ENCODE data around the gene CTRB1.

Gene CTRB1

DNA sequence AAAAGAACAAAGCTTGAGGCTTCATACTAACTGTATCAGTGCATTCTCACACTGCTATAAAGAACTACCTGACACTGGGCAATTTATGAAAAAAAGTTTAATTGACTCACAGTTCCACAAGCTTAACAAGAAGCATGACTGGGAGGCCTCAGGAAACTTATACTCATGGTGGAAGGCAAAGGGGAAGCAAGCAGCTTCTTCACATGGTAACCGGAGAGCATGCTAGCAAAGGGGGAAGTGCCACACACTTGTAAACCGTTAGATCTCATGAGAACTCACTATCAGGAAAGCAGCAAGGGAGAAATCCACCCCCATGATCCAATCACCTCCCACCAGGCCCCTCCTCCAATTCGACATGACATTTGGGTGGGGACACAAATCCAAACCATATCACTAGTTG, 37.2 kb upstream of the CTRB1 start:
- DNase-seq (ENCODE audit: low read depth): no peak
- H3K4me3 ChIP-seq (replicated peaks; ENCODE audit: low read depth, low read length): no peak overlapping the region
- no peak for TF ChIP-seq CTCF (IDR thresholded peaks at IDR 0.05; ENCODE audit: low read length, missing control alignments)

DNA sequence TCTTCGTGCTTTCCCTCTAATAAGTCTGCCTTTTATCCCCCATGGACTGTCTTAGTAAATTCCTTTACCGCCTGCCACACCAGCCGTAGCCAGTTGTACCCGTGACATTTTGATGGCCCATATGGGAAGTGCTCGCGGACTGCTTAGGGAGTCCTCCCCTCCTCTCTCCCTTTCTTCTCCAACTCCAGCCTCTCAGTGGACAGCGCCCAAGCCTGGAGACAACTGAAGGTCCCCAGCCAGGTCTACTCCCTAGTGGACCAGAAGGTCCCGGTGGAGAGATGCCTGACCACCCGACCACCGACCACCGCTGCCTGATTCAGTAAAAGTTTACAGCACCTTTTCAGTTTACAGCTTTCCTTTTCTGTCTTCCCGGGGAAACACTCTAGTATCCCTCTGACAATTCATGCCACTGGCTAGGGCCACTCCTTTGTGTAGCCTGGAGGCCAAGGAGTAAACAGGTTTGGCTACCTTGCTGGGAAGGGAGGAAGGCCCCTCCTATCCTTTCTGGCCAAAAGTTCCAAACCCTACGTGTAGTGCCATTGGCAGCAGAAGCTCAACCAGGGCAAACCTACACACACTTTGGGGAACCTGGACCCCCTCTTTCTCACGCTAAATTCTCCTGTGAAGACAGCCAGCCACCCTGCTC, 29.8 kb upstream of the CTRB1 start:
- no peak for DNase-seq (ENCODE audit: low read depth)
- TF ChIP-seq CTCF (IDR thresholded peaks at IDR 0.05; ENCODE audit: low read length, missing control alignments): no peak
- no peak overlapping the region for H3K4me3 ChIP-seq (replicated peaks; ENCODE audit: low read depth, low read length)

DNA sequence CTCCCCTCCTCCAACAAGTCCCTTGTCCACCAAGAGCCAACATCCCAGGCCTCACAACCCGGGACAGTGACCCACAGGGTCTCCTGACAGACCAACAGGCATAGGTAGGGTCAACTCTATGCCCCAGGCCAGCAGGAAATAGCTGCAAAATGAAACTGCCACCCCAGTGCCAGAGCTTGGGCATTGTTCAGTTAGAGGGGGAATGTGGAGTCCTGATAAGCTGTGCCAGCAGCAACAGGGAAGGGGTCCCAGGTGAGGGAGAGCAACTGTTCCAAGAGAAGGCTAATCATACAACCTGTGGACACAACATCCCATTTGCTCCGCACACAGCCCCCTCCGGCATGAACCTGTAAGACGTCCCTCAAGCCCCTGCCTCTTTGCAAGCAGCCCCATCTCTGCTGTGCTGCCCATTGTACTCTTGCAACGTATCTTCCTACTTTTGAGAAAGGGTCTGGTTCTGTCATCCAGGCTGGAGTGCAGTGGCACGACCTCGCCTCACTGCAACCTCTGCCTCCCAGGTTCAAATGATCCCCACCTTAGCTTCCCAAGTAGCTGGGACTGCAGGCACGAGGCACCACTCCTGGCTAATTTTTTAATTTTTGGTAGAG, 29.0 kb upstream of the CTRB1 start:
- no peak for DNase-seq (ENCODE audit: low read depth)
- TF ChIP-seq CTCF (IDR thresholded peaks at IDR 0.05; ENCODE audit: low read length, missing control alignments): no peak
- H3K4me3 ChIP-seq (replicated peaks; ENCODE audit: low read depth, low read length): no peak overlapping the region

DNA sequence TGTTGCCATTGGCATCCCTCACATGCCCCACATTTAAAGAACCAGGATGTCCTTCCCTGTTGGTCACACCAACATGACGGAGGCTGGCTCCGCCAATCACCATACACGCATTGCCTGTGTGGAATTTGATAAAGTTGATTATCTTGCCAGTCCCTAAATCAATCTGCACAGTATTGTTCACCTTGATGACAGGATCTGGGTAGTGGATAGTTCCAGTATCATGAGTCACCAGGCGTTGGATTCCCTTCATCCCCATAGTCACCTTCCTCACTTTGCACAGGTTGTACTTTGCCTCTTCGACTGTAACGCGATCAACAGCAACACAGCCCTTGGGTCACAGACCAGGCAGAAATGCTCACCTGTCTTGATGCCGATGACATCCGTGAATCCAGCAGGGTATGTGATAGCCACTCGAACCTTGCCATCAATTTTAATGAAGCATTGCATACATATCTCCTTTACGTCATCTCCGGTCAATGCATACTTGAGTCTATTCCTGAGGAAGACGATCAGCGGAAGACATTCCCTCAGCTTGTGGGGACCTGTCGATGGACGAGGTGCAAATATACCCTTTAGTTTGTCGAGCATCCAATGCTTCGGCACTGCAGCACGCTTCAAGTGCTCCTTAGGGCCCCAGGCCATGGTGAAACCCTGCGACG, 26.1 kb upstream of the CTRB1 start:
- no peak for TF ChIP-seq CTCF (IDR thresholded peaks at IDR 0.05; ENCODE audit: low read length, missing control alignments)
- H3K4me3 ChIP-seq (replicated peaks; ENCODE audit: low read depth, low read length): no peak overlapping the region
- no peak for DNase-seq (ENCODE audit: low read depth)

GRCh38 chr16:75193265-75193650, 25.5 kb upstream of the CTRB1 start:
- TF ChIP-seq CTCF (IDR thresholded peaks at IDR 0.05; ENCODE audit: low read length, missing control alignments): no peak
- no peak overlapping the region for H3K4me3 ChIP-seq (replicated peaks; ENCODE audit: low read depth, low read length)
- DNase-seq (ENCODE audit: low read depth): no peak

DNA sequence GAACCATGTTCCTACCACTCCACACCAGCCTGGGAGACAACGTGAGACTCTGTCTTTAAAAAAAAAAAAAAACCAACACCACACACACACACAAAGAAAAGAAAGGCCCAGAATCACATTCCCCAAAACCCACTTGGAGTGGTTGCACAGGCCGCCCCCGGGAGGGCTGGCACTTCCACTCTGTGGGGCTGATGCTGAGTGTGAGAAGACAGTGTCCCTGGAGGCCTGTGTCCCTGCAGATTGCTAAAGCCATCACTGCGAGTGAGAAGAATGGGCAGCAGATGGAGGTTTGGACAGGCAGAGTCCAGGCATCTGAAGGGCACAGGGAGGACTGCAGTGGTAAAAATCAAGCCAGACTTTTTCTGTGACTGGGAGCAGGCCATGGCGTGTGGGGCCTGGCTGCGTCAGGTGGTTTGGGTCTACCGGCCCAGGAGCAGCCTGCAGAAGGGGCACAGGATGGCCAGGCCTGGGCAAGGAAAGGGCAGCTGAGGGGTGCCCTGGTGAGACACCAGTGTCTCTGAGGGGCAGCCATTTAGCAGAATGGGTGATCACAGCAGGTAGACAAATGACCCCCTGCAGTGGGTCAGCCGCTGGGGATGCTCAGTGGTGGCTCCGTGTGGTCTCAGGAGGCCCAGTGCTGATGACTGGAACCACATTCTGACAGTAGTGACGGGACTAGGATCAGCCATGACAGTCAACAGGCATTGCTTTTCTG, 24.9 kb upstream of the CTRB1 start:
- no peak for TF ChIP-seq CTCF (IDR thresholded peaks at IDR 0.05; ENCODE audit: low read length, missing control alignments)
- DNase-seq (ENCODE audit: low read depth): no peak
- H3K4me3 ChIP-seq (replicated peaks; ENCODE audit: low read depth, low read length): no peak overlapping the region
